HEK293T (cell line): ENCODE results near the gene MASP1.

Experiments used
- FOXM1 ChIP-seq: fragments of 450-650 bp; IDR thresholded peaks from 2 replicates; pipeline ENCODE4 v1.6.1; 2017; ENCODE audit warnings: mild to moderate bottlenecking, borderline replicate concordance
- SP1 ChIP-seq: fragments of 450-650 bp; IDR thresholded peaks from 2 replicates; pipeline ENCODE4 v1.6.1; 2017

DNA sequence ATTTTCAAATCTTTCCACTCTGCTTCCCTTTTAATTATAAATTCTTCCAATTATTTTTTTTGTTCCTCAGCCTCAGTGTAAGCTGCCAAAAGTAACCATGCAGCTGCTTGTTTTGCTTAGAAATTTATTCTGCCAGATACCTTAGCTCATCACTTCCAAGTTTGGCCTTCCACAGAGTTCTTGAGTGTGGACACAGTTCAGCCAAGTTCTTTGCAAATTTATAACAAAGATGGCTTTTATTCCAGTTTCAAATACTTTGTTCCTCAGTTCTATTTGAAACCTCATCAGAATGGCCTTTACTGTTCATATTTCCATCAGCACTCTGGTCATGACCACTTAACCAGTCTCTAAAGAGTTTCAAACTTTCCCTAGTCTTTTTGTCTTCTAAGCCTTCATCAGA, 83.9 kb downstream of the MASP1 start:
- TF ChIP-seq FOXM1 (no peak), SP1 (no peak)
